ENCODE results near the gene FBLN7. TPM values are rescaled to one million over a fixed set of nuclear protein-coding genes. Genes with fewer than 3 reads are reported as not detected.

The FBLN7 gene
- total RNA-seq, 1 experiment from 2014 or later, result 0.07 TPM

DNA sequence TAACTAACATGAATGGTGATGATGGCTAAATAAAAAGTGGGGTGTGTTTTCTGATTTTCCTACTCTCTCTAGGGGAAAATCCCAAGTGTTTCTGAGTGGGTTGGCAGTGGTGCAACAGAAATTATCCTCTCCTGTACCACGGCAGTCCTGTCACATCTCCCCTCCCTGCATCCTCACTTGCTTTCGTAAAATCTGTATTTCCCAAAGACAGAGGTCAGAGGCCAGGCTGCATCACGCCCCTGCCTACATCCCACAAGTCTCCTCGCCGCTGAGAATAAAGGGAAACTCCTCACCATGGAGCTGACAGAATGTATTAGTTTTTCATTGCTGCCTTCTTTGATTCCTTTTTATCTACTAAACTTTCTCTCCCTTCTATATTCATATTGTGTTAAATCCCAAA, 13.1 kb downstream of the FBLN7 start:
- no peak for DNase-seq
- Histone ChIP-seq H3K9me3 (ENCODE audit: low read length) (no peaks in the 10 kb centered on the region), H3K4me2 (ENCODE audit: low read depth, low read length, poor library complexity, severe bottlenecking) (no peak overlapping the region), H3K27ac (ENCODE audit: low read length) (no peak overlapping the region), H3K79me2 (ENCODE audit: low read length) (no peaks in the 10 kb centered on the region), H3K4me3 (ENCODE audit: low read length) (no peak overlapping the region), H2AFZ (ENCODE audit: low read length) (no peak overlapping the region), H3K4me1 (ENCODE audit: low read length) (peaks cover 5% of the 10 kb centered on the region), H4K20me1 (ENCODE audit: insufficient read depth, low read depth, low read length) (no peaks in the 10 kb centered on the region), H3K27me3 (ENCODE audit: low read length) (no peaks in the 10 kb centered on the region), H3K9me2 (replicated peaks; ENCODE audit: insufficient read depth, low read length) (no peaks in the 10 kb centered on the region), H3K9ac (ENCODE audit: low read length) (no peak overlapping the region), H3K36me3 (ENCODE audit: insufficient read depth, low read length) (no peaks in the 10 kb centered on the region)

DNA sequence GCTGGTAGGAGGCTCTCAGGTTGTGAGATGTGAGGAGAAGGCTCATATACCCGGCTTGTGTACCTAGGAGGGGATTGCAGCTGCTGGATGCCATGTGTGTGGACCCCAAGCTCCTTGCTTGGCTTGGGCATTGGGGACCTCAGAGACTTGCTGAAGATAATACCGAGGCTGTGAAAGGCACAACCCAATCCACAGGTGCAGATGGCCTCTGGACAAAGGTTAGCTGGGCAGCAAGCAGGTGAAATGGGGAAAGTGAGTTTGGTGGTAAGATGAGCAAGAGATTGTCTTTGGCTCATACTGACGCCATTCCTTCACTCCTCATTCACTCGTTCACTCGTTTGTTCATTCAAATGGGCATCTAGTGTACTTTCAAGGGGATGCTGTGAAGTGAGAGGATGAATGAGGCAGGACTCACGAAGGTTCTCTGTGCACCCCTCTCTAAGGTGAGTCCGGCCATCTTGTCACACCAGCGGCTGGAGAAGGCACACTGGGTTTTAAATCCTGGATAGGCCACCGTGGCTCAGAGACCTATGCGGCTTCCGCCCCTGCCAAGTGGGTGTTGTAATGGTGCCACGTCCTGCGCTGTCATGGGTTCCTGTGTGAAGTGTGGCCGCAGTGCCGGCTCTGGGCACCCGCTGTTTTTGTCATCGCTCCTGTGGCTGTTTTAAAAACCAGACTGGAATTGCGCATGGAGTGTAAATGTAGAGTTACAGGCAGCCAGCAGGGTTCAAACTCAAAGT, 13.7 kb downstream of the FBLN7 start:
- Histone ChIP-seq H3K79me2 (ENCODE audit: low read length) (no peaks in the 10 kb centered on the region), H3K4me3 (ENCODE audit: low read length) (no peak overlapping the region), H3K9me3 (ENCODE audit: low read length) (no peaks in the 10 kb centered on the region), H4K20me1 (ENCODE audit: insufficient read depth, low read depth, low read length) (no peaks in the 10 kb centered on the region), H3K9me2 (replicated peaks; ENCODE audit: insufficient read depth, low read length) (no peaks in the 10 kb centered on the region), H2AFZ (ENCODE audit: low read length) (no peak overlapping the region), H3K27me3 (ENCODE audit: low read length) (no peaks in the 10 kb centered on the region), H3K9ac (ENCODE audit: low read length) (no peak overlapping the region), H3K36me3 (ENCODE audit: insufficient read depth, low read length) (no peaks in the 10 kb centered on the region), H3K4me1 (ENCODE audit: low read length) (peaks cover 5% of the 10 kb centered on the region), H3K4me2 (ENCODE audit: low read depth, low read length, poor library complexity, severe bottlenecking) (no peak overlapping the region), H3K27ac (ENCODE audit: low read length) (no peak overlapping the region)
- DNase-seq, result no peak

DNA sequence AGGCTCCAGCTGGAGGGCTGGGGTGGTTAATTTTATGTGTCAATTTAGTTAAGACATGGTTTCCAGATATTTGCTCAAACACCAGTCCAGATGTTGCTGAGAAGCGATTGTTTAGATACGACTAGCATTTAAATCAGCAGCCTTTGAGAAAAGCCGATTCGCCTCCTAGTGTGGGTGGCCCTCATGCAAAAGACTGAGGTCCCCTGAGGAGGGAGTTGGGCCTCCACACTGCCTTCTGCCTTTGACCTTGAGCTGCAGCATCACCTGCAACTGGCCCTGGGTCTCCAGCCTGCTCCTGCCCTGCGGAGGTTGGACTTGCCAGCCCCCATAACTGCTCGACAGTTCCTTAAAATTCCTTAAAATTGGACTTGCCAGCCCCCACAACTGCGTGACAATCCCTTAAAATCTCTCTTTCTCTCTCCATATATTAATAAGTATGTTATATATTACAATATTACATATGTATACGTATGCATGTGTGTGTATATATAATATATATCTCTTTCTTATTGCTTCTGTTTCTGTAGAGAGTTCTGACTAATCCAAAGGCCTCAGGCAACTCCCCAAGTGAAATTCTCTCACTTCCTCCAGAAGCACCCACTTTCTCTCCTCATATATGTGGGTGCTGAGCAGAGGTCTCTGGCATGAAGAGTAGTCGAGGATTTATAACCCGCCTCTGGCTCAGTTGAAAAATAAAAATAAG, 14.4 kb downstream of the FBLN7 start:
- no peaks in the 10 kb centered on the region for H3K36me3 ChIP-seq (ENCODE audit: insufficient read depth, low read length)
- H3K27me3 ChIP-seq (ENCODE audit: low read length), result no peaks in the 10 kb centered on the region
- DNase-seq, result no peak
- no peaks in the 10 kb centered on the region for H4K20me1 ChIP-seq (ENCODE audit: insufficient read depth, low read depth, low read length)
- H3K4me1 ChIP-seq (ENCODE audit: low read length), result peaks cover 5% of the 10 kb centered on the region
- no peaks in the 10 kb centered on the region for H3K9me2 ChIP-seq (replicated peaks; ENCODE audit: insufficient read depth, low read length)
- no peak overlapping the region for H3K9ac ChIP-seq (ENCODE audit: low read length)
- no peak overlapping the region for H2AFZ ChIP-seq (ENCODE audit: low read length)
- no peak overlapping the region for H3K4me3 ChIP-seq (ENCODE audit: low read length)
- no peaks in the 10 kb centered on the region for H3K79me2 ChIP-seq (ENCODE audit: low read length)
- no peak overlapping the region for H3K4me2 ChIP-seq (ENCODE audit: low read depth, low read length, poor library complexity, severe bottlenecking)
- no peak overlapping the region for H3K27ac ChIP-seq (ENCODE audit: low read length)
- H3K9me3 ChIP-seq (ENCODE audit: low read length), result no peaks in the 10 kb centered on the region

DNA sequence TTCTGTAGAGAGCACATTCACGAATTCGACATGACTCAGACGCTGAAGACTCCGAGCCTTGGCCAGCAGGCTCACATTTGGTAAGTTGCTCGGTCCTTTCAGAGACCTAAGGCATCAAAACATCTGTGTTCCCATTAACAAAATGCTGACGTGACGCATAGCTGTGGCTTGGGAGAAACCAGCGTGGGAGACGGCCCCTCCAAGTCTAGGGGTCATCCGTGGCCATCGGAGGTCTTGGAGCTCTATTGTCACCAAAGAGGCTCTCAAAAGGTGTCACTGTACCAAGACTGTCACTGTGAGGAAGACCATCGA, 14.9 kb downstream of the FBLN7 start:
- H3K4me3 ChIP-seq (ENCODE audit: low read length), result no peak overlapping the region
- no peaks in the 10 kb centered on the region for H3K79me2 ChIP-seq (ENCODE audit: low read length)
- no peak overlapping the region for H3K27ac ChIP-seq (ENCODE audit: low read length)
- no peak overlapping the region for H3K9ac ChIP-seq (ENCODE audit: low read length)
- DNase-seq, result no peak
- H2AFZ ChIP-seq (ENCODE audit: low read length), result no peak overlapping the region
- no peaks in the 10 kb centered on the region for H3K9me3 ChIP-seq (ENCODE audit: low read length)
- H3K4me2 ChIP-seq (ENCODE audit: low read depth, low read length, poor library complexity, severe bottlenecking), result no peak overlapping the region
- no peaks in the 10 kb centered on the region for H4K20me1 ChIP-seq (ENCODE audit: insufficient read depth, low read depth, low read length)
- H3K9me2 ChIP-seq (replicated peaks; ENCODE audit: insufficient read depth, low read length), result no peaks in the 10 kb centered on the region
- H3K4me1 ChIP-seq (ENCODE audit: low read length), result peaks cover 5% of the 10 kb centered on the region
- H3K27me3 ChIP-seq (ENCODE audit: low read length), result no peaks in the 10 kb centered on the region
- H3K36me3 ChIP-seq (ENCODE audit: insufficient read depth, low read length), result no peaks in the 10 kb centered on the region

DNA sequence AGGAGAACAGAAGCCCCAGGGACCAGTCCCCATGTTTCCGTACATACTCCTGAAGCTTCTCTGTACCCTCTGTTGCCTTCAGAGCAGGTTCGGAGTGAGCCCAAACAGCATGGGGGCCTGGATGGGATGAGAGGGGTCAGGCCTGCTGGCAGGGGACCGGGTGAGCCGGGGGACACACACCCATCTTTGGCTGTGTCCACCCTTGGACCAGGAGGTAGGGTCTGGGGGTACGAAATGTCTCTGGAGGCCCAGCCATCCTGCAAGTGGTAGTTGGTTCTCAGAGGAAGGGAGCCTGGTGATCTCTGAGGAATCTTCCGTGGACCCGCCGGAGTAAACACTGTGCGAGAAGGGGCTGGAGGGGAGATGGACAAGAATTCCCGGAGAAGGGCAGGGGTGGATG, 15.3 kb downstream of the FBLN7 start:
- H3K4me2 ChIP-seq (ENCODE audit: low read depth, low read length, poor library complexity, severe bottlenecking), result no peak overlapping the region
- no peak overlapping the region for H2AFZ ChIP-seq (ENCODE audit: low read length)
- no peaks in the 10 kb centered on the region for H3K36me3 ChIP-seq (ENCODE audit: insufficient read depth, low read length)
- no peaks in the 10 kb centered on the region for H3K27me3 ChIP-seq (ENCODE audit: low read length)
- H3K9me3 ChIP-seq (ENCODE audit: low read length), result no peaks in the 10 kb centered on the region
- peaks cover 5% of the 10 kb centered on the region for H3K4me1 ChIP-seq (ENCODE audit: low read length)
- H3K9me2 ChIP-seq (replicated peaks; ENCODE audit: insufficient read depth, low read length), result no peaks in the 10 kb centered on the region
- no peaks in the 10 kb centered on the region for H4K20me1 ChIP-seq (ENCODE audit: insufficient read depth, low read depth, low read length)
- no peak overlapping the region for H3K9ac ChIP-seq (ENCODE audit: low read length)
- H3K79me2 ChIP-seq (ENCODE audit: low read length), result no peaks in the 10 kb centered on the region
- no peak for DNase-seq
- H3K27ac ChIP-seq (ENCODE audit: low read length), result no peak overlapping the region
- no peak overlapping the region for H3K4me3 ChIP-seq (ENCODE audit: low read length)

DNA sequence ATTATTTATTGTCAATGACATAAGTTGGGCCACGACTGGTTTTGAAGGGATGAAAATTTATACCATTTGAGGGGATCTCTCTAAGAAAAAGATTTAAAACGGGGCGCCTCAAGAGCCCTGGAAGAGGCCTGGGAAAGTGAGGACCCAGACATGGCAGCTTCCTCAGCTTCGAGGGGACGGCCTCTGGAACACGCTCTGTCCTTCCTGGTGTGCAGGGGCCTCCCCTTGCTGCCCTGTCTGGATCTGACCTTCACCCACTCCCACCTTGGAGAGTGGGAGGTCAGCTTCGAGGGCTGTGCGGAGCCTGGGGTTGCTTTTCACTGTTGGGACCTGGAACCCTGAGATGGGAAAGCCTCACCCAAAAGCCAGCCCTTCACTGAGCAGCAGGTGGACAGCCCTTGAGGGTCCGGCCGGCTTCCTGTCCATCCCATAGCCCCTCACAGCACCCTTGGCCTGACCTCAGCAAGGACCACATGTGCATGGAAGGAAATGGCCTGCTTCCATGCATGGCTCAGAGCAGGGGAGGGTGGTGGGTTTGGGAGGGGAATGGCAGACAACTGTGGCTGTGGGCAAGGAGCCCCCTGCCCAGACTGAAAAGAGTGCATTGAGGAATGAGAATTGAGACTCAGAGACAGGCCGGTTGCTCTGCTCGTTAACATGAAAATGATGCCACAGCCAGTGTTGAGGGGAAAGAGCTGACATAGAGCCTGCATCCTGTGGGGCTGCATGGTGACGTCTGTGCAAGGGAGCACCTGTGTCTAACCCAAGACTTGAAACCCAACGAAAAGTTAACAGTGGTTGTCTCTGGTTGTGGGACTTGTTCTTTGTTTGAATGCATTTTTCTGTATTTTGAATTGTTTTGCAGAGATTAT, 16.3 kb downstream of the FBLN7 start:
- no peak for DNase-seq
- no peaks in the 10 kb centered on the region for H3K79me2 ChIP-seq (ENCODE audit: low read length)
- H4K20me1 ChIP-seq (ENCODE audit: insufficient read depth, low read depth, low read length), result no peaks in the 10 kb centered on the region
- no peak overlapping the region for H3K27ac ChIP-seq (ENCODE audit: low read length)
- no peaks in the 10 kb centered on the region for H3K36me3 ChIP-seq (ENCODE audit: insufficient read depth, low read length)
- no peak overlapping the region for H3K9ac ChIP-seq (ENCODE audit: low read length)
- no peak overlapping the region for H2AFZ ChIP-seq (ENCODE audit: low read length)
- H3K9me3 ChIP-seq (ENCODE audit: low read length), result no peaks in the 10 kb centered on the region
- no peak overlapping the region for H3K4me2 ChIP-seq (ENCODE audit: low read depth, low read length, poor library complexity, severe bottlenecking)
- H3K9me2 ChIP-seq (replicated peaks; ENCODE audit: insufficient read depth, low read length), result no peaks in the 10 kb centered on the region
- H3K4me1 ChIP-seq (ENCODE audit: low read length), result peaks cover 5% of the 10 kb centered on the region
- H3K27me3 ChIP-seq (ENCODE audit: low read length), result no peaks in the 10 kb centered on the region
- H3K4me3 ChIP-seq (ENCODE audit: low read length), result no peak overlapping the region

DNA sequence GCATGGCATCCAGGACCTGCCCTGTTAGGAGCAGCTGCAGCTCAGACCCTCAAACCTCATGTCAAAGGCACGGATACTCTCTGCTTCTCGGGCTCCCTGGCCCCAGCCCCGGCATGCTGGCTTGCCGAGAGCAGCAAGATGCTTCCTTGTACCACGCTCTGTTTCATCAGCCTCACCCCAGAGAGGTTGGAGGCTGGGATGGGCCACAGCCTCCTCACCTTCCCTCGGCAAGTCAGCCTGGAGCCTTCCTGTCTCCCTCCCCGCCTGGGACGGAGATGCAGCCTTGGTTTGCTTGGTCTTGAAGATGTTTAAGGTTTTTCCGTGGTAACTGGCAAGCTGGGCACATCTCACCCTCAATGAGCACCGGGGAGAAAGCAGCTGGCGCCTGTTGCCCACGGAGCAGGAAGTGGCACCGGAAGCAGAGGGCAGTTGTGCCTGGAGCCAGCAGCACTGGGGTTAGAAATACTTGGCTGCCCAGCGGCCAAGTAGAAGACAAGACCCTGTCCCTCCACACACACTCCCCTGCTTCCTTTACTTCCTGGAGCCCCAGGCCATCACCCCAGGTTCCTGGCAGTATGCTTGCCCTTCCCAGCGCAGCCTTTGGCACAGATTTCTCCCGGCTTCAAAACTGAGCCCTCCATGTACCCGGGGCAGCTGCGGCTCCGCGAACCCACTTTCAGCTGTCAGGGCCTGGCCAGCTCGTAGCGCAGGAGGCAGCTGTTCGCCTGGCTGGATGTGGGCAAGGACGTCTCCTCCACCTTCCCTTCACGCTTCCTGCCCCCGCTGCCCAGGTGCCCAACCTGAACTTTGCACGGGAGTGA, 17.4 kb downstream of the FBLN7 start:
- Histone ChIP-seq H3K4me2 (ENCODE audit: low read depth, low read length, poor library complexity, severe bottlenecking) (no peak overlapping the region), H3K9me3 (ENCODE audit: low read length) (no peaks in the 10 kb centered on the region), H3K9ac (ENCODE audit: low read length) (no peak overlapping the region), H2AFZ (ENCODE audit: low read length) (no peak overlapping the region), H4K20me1 (ENCODE audit: insufficient read depth, low read depth, low read length) (no peaks in the 10 kb centered on the region), H3K4me3 (ENCODE audit: low read length) (no peak overlapping the region), H3K4me1 (ENCODE audit: low read length) (peaks cover 5% of the 10 kb centered on the region), H3K9me2 (replicated peaks; ENCODE audit: insufficient read depth, low read length) (no peaks in the 10 kb centered on the region), H3K27me3 (ENCODE audit: low read length) (no peaks in the 10 kb centered on the region), H3K27ac (ENCODE audit: low read length) (no peak overlapping the region), H3K79me2 (ENCODE audit: low read length) (no peaks in the 10 kb centered on the region), H3K36me3 (ENCODE audit: insufficient read depth, low read length) (no peaks in the 10 kb centered on the region)
- DNase-seq, result no peak
